KMS-11 (cell line): ENCODE results near the gene POU2AF2.

Experiments
- H2AFZ ChIP-seq: fragments of 200-600 bp; sonication (generic); 2 replicates; pipeline ENCODE4 v1.6.1; 2016; ENCODE audit warnings: antibody characterized with exemption, mixed run types, low read depth
- H3K27ac ChIP-seq: fragments of 200-600 bp; sonication (generic); 2 replicates; pipeline ENCODE4 v1.6.1; 2016; ENCODE audit warnings: mild to moderate bottlenecking, mixed run types
- H3K27me3 ChIP-seq: fragments of 200-600 bp; sonication (generic); 2 replicates; pipeline ENCODE4 v1.6.1; 2017; ENCODE audit warnings: mild to moderate bottlenecking, low read depth, mixed run types, moderate library complexity; ENCODE audit not compliant: insufficient read depth
- H3K36me3 ChIP-seq: fragments of 200-600 bp; sonication (generic); 2 replicates; pipeline ENCODE4 v1.6.1; 2017; ENCODE audit warnings: mild to moderate bottlenecking, mixed run types; ENCODE audit not compliant: insufficient read depth
- H3K4me1 ChIP-seq: fragments of 200-600 bp; sonication (generic); 2 replicates; pipeline ENCODE4 v1.6.1; 2016; ENCODE audit warnings: mild to moderate bottlenecking, low read depth, mixed run types; ENCODE audit not compliant: poor library complexity, severe bottlenecking
- H3K4me2 ChIP-seq: fragments of 200-600 bp; sonication (generic); 2 replicates; pipeline ENCODE4 v1.7.0; 2016; ENCODE audit warnings: mild to moderate bottlenecking, mixed run types
- H3K4me3 ChIP-seq: fragments of 200-600 bp; sonication (generic); IDR thresholded peaks from 2 replicates; pipeline ENCODE4 v1.6.1; 2017; ENCODE audit warnings: low read depth, low read length, mixed read lengths; ENCODE audit not compliant: insufficient read depth
- H3K79me2 ChIP-seq: fragments of 200-600 bp; sonication (generic); 2 replicates; pipeline ENCODE4 v1.6.1; 2016; ENCODE audit warnings: low read depth, mixed run types; ENCODE audit not compliant: insufficient read depth
- H3K9ac ChIP-seq: fragments of 200-600 bp; sonication (generic); 2 replicates; pipeline ENCODE4 v1.6.1; 2016; ENCODE audit warnings: mild to moderate bottlenecking, mixed run types
- H4K20me1 ChIP-seq: fragments of 200-600 bp; sonication (generic); 2 replicates; pipeline ENCODE4 v1.6.1; 2016; ENCODE audit warnings: mild to moderate bottlenecking, mixed run types; ENCODE audit not compliant: insufficient read depth
- TF ChIP-seq, protein P1 (sequence below): fragments of 200-600 bp; sonication (generic); conservative IDR thresholded peaks from 2 replicates; pipeline ENCODE4 v1.6.1; 2017; ENCODE audit warnings: low read depth, mild to moderate bottlenecking, antibody characterized with exemption, low read length, moderate library complexity, mixed read lengths

The POU2AF2 gene

DNA sequence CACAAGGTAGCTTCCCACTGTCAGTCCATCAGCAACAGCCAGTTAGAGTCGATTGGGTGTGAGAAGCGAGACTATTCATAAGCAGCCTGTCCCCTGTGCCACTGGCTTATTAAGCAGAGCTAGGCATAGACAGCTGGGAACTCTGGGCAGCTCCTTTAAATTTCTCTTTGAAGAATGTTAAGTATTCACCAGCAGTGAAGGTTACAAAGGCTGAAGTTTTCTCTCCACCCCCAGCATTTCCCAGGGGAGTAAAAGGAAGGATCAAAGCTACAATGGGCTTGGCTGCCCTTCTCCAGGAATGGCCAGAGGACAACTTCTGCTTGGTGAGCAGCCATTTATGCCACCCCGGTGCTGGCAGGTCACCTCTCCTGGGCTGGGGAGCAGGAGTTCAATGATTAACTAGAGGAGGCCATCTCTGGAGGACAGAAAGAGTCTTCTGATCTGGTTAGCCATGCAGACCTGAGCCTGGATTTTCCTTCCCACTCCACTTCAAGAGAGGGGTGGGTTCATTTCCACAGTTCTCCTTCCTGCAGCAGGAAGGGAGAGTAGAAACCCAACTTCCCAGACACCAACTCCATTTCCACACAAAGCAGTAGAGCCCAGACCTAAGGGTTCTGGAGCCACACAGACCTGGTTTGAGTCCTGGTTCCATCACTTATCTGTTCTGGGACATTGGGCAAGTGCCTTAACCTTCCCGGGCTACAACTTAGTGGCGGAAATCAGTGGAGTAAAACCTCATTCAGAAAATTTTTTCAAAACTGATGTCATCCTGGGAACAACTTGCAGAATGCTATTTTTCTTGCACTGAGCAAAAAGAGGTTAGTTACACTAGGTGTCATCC lies 75.4 kb downstream of the POU2AF2 start:
- Histone ChIP-seq H3K4me2 (no peak overlapping the region), H3K36me3 (no peaks in the 10 kb centered on the region), H3K4me3 (no peak overlapping the region), H3K9ac (no peak overlapping the region), H4K20me1 (no peaks in the 10 kb centered on the region), H3K27ac (no peak overlapping the region), H3K27me3 (no peaks in the 10 kb centered on the region), H3K79me2 (no peaks in the 10 kb centered on the region), H2AFZ (no peak overlapping the region), H3K4me1 (no peaks in the 10 kb centered on the region)
- TF ChIP-seq, protein P1, sequence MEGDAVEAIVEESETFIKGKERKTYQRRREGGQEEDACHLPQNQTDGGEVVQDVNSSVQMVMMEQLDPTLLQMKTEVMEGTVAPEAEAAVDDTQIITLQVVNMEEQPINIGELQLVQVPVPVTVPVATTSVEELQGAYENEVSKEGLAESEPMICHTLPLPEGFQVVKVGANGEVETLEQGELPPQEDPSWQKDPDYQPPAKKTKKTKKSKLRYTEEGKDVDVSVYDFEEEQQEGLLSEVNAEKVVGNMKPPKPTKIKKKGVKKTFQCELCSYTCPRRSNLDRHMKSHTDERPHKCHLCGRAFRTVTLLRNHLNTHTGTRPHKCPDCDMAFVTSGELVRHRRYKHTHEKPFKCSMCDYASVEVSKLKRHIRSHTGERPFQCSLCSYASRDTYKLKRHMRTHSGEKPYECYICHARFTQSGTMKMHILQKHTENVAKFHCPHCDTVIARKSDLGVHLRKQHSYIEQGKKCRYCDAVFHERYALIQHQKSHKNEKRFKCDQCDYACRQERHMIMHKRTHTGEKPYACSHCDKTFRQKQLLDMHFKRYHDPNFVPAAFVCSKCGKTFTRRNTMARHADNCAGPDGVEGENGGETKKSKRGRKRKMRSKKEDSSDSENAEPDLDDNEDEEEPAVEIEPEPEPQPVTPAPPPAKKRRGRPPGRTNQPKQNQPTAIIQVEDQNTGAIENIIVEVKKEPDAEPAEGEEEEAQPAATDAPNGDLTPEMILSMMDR: no peak

DNA sequence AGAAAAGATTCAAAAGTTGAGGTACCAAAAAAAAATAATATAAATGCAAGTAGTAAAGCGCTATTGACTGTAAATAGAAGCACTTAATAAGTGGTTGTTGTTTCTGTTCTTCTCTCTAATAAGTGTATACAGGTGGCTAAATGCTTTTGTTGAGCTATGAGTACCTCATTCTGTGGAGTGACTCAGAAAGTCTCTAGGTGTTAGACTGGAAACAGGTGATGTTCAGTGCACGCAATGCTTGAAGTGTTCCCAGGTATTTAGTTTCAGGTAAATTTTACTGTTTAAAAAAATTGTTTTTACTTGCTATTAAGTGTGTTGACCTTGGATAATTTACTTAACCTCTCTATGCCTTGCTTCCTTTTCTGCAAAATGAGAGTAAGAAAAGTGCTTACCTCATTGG lies 77.0 kb downstream of the POU2AF2 start:
- Histone ChIP-seq H3K36me3 (no peaks in the 10 kb centered on the region), H3K79me2 (no peaks in the 10 kb centered on the region), H3K4me3 (no peak overlapping the region), H3K27ac (no peak overlapping the region), H2AFZ (no peak overlapping the region), H3K9ac (no peak overlapping the region), H4K20me1 (no peaks in the 10 kb centered on the region), H3K4me1 (no peaks in the 10 kb centered on the region), H3K4me2 (no peak overlapping the region), H3K27me3 (no peaks in the 10 kb centered on the region)
- TF ChIP-seq, protein P1: no peak

DNA sequence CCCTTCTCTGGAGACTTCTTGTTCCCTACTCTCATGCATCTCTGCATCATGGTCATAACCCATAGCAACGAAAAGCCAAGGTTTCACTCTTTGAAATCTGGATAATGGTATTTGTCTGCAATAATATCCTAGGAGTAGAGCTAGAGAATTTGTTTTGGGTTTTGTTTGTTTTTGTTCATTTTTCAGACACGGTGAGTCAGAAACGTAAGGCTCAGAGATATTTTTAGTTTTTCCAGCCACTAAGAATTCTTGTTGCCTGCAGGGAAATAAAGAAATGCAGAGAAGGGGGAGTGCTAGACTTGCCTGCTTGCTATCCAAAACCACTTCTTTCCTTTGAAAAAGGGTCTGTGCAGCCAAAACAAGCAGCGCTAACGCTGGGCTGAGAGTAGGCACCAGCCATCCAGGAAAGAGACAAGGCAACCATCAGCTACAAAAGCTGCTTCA lies 78.8 kb downstream of the POU2AF2 start:
- no peaks in the 10 kb centered on the region for H4K20me1 ChIP-seq
- no peak overlapping the region for H2AFZ ChIP-seq

DNA sequence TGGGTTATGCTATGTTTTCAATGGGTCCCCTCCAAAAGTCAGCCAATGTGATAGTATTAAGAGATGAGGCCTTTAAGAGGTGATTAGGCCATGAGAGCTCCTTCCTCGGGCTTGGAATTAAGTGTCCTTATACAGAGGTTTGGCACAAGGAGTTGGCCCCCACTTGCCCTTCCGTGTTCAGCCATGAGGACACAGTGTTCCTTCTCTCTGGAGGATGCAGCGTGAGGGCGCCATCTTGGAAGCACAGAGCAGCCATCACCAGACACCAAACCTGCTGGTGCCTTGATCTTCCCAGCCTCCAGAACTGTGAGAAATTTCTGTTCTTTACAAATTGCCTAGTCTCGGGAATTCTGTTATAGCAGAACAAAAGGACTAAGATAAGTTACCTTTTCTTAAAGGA lies 79.7 kb downstream of the POU2AF2 start:
- H3K27me3 ChIP-seq: no peaks in the 10 kb centered on the region
- no peak overlapping the region for H3K4me2 ChIP-seq
- H3K27ac ChIP-seq: no peak overlapping the region
- no peak overlapping the region for H3K4me3 ChIP-seq
- H3K9ac ChIP-seq: no peak overlapping the region
- no peaks in the 10 kb centered on the region for H3K36me3 ChIP-seq
- TF ChIP-seq, protein P1: no peak
- no peaks in the 10 kb centered on the region for H3K79me2 ChIP-seq
- no peaks in the 10 kb centered on the region for H4K20me1 ChIP-seq
- no peak overlapping the region for H2AFZ ChIP-seq
- H3K4me1 ChIP-seq: no peaks in the 10 kb centered on the region

More for the DNA sequence above, 78.8 kb downstream of the POU2AF2 start:
- H3K4me1 ChIP-seq: no peaks in the 10 kb centered on the region
- no peak overlapping the region for H3K27ac ChIP-seq
- TF ChIP-seq, protein P1: no peak
- H3K36me3 ChIP-seq: no peaks in the 10 kb centered on the region
- no peaks in the 10 kb centered on the region for H3K27me3 ChIP-seq
- H3K79me2 ChIP-seq: no peaks in the 10 kb centered on the region
- no peak overlapping the region for H3K4me2 ChIP-seq
- no peak overlapping the region for H3K9ac ChIP-seq
- H3K4me3 ChIP-seq: no peak overlapping the region
